HL-60/S4 treated with retinoic acid at 250 ng/mL for 4 days and 3 days (cell line): ENCODE results near the gene ZPR1.
"Not testable (repeated sequence)": the region's sequence is repeated elsewhere in the genome, so short reads cannot be mapped to it uniquely, and the experiment has no call there.

ENCODE experiments used
- in situ Hi-C: fragments of 300-500 bp; cut with MboI; formaldehyde crosslinking; loops from 2 replicates; pipeline ENCODE4 v1.7.0; 2022; ENCODE audit warnings: low sequenced_read_pairs

Gene ZPR1, protein sequence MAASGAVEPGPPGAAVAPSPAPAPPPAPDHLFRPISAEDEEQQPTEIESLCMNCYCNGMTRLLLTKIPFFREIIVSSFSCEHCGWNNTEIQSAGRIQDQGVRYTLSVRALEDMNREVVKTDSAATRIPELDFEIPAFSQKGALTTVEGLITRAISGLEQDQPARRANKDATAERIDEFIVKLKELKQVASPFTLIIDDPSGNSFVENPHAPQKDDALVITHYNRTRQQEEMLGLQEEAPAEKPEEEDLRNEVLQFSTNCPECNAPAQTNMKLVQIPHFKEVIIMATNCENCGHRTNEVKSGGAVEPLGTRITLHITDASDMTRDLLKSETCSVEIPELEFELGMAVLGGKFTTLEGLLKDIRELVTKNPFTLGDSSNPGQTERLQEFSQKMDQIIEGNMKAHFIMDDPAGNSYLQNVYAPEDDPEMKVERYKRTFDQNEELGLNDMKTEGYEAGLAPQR

GRCh38 chr11:116787786-116788486, at the start of gene ZPR1:
TSS of gene ZPR1 (minus strand) at chr11:116788023. CDS start at chr11:116787990, 33 bp downstream.
- in situ Hi-C loops = loop anchor here (25.0 kb wide), 1 partner anchor 324 kb away; no protein-coding TSS in a partner anchor

DNA sequence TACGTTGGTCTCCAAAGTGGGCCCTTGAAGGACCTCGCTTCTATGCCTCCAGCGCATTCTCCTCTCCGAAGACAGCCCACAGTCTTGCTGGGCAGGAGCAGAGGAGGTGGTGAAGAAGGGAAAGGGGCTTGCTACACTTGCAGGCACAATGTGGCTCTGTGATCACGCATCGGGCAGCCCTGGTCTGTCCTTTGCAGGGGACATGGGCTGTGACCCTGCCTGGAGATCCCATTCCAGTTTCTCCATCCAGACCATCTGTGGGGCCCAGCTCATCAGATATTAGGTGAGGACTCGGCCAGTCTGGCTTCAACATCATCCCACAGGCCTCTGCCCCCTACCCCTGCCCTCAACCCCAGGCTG, 48.8 kb upstream of the ZPR1 start:
- in situ Hi-C loops = no loop called here

- in situ Hi-C loops = no loop called here
Measured at GRCh38 chr11:116835791-116836631, 48.2 kb upstream of the ZPR1 start.

- in situ Hi-C loops = no loop called here
Measured at GRCh38 chr11:116835042-116835772, 47.4 kb upstream of the ZPR1 start.

GRCh38 chr11:116834535-116835041, 46.8 kb upstream of the ZPR1 start:
- in situ Hi-C loops = not testable (repeated sequence)

GRCh38 chr11:116833816-116834534, 46.2 kb upstream of the ZPR1 start:
- in situ Hi-C loops = no loop called here

GRCh38 chr11:116833491-116833815, 45.6 kb upstream of the ZPR1 start:
- in situ Hi-C loops = no loop called here

DNA sequence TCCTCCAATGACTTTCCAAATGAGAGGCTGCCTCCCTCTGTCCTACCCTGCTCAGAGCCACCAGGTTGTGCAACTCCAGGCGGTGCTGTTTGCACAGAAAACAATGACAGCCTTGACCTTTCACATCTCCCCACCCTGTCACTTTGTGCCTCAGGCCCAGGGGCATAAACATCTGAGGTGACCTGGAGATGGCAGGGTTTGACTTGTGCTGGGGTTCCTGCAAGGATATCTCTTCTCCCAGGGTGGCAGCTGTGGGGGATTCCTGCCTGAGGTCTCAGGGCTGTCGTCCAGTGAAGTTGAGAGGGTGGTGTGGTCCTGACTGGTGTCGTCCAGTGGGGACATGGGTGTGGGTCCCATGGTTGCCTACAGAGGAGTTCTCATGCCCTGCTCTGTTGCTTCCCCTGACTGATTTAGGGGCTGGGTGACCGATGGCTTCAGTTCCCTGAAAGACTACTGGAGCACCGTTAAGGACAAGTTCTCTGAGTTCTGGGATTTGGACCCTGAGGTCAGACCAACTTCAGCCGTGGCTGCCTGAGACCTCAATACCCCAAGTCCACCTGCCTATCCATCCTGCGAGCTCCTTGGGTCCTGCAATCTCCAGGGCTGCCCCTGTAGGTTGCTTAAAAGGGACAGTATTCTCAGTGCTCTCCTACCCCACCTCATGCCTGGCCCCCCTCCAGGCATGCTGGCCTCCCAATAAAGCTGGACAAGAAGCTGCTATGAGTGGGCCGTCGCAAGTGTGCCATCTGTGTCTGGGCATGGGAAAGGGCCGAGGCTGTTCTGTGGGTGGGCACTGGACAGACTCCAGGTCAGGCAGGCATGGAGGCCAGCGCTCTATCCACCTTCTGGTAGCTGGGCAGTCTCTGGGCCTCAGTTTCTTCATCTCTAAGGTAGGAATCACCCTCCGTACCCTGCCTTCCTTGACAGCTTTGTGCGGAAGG, 44.8 kb upstream of the ZPR1 start:
- in situ Hi-C loops = no loop called here

DNA sequence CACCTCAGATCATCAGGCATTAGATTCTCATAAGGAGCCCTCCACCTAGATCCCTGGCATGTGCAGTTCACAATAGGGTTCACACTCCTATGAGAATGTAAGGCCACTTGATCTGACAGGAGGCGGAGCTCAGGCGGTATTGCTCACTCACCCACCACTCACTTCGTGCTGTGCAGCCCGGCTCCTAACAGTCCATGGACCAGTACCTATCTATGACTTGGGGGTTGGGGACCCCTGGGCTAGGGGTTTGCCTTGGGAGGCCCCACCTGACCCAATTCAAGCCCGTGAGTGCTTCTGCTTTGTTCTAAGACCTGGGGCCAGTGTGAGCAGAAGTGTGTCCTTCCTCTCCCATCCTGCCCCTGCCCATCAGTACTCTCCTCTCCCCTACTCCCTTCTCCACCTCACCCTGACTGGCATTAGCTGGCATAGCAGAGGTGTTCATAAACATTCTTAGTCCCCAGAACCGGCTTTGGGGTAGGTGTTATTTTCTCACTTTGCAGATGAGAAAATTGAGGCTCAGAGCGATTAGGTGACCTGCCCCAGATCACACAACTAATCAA, 44.0 kb upstream of the ZPR1 start:
- in situ Hi-C loops = no loop called here

- in situ Hi-C loops = no loop called here
Measured at GRCh38 chr11:116830184-116830912, 42.5 kb upstream of the ZPR1 start.

- in situ Hi-C loops = no loop called here
Measured at GRCh38 chr11:116829525-116830183, 41.8 kb upstream of the ZPR1 start, which contains the start of gene APOC3. TSS of gene APOC3 (plus strand) at chr11:116829907. CDS start at chr11:116830583, 676 bp downstream.

DNA sequence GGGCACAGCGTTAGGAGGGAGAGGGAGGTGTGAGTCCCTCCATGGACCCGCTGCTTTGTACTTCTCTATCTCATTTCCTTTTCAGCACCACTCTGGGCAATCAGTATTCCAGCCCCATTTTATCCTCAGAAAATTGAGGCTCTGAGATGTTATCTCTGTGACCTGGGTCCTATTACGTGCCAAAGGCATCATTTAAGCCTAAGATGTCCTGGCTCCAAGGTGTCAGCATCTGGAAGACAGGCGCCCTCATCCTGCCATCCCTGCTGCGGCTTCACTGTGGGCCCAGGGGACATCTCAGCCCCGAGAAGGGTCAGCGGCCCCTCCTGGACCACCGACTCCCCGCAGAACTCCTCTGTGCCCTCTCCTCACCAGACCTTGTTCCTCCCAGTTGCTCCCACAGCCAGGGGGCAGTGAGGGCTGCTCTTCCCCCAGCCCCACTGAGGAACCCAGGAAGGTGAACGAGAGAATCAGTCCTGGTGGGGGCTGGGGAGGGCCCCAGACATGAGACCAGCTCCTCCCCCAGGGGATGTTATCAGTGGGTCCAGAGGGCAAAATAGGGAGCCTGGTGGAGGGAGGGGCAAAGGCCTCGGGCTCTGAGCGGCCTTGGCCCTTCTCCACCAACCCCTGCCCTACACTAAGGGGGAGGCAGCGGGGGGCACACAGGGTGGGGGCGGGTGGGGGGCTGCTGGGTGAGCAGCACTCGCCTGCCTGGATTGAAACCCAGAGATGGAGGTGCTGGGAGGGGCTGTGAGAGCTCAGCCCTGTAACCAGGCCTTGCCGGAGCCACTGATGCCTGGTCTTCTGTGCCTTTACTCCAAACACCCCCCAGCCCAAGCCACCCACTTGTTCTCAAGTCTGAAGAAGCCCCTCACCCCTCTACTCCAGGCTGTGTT, 41.1 kb upstream of the ZPR1 start:
- in situ Hi-C loops = no loop called here

- in situ Hi-C loops = no loop called here
Measured at GRCh38 chr11:116827461-116827860, 39.6 kb upstream of the ZPR1 start.

GRCh38 chr11:116826751-116827431, 39.1 kb upstream of the ZPR1 start:
- in situ Hi-C loops = no loop called here
